WTC11 (cell line): ENCODE results near the gene HOXA10. TPM values are rescaled to one million over a fixed set of nuclear protein-coding genes. Genes with fewer than 3 reads are reported as not detected.

Source experiments
- ATAC-seq: fragments of 200-7000 bp; cut with Tn5 transposase; 2 replicates; pipeline ENCODE4 v1.10.0; 2021; ENCODE audit warnings: mild to moderate bottlenecking, moderate library complexity
- CTCF ChIA-PET: fragments of 300-600 bp; sonication (Branson Sonifier 250); formaldehyde crosslinking; loops from one replicate; lab custom pipeline; 2021; ENCODE audit warnings: antibody characterized with exemption; lab: Charles Lee
- POLR2A ChIA-PET: fragments of 350-600 bp; sonication (Branson Sonifier 250); formaldehyde crosslinking; loops from one replicate; lab custom pipeline; 2021; ENCODE audit warnings: antibody characterized with exemption; lab: Charles Lee
- DNase-seq: peaks from one replicate; pipeline ENCODE4 v3.0.0; 2021; ENCODE audit warnings: low spot score
- H3K27ac Mint-ChIP-seq: 2 replicates; pipeline ENCODE4 v1.8.0; 2021; ENCODE audit warnings: mixed read lengths
- H3K27me3 Mint-ChIP-seq: 2 replicates; pipeline ENCODE4 v1.8.0; 2021; ENCODE audit warnings: low read depth, mild to moderate bottlenecking, moderate library complexity, mixed read lengths
- H3K36me3 Mint-ChIP-seq: 2 replicates; pipeline ENCODE4 v1.8.0; 2021; ENCODE audit warnings: mixed read lengths
- H3K4me1 Mint-ChIP-seq: 2 replicates; pipeline ENCODE4 v1.8.0; 2022; ENCODE audit warnings: mixed read lengths
- H3K4me3 Mint-ChIP-seq: 2 replicates; pipeline ENCODE4 v1.8.0; 2021; ENCODE audit warnings: mild to moderate bottlenecking, moderate library complexity, mixed read lengths
- H3K9me3 Mint-ChIP-seq: 2 replicates; pipeline ENCODE4 v1.8.0; 2021; ENCODE audit warnings: mixed read lengths
- ATF3 ChIP-seq: sonication (generic); formaldehyde crosslinking; conservative IDR thresholded peaks from 2 replicates; pipeline ENCODE4 v1.8.1; 2022; ENCODE audit warnings: mild to moderate bottlenecking, missing genetic modification reagents
- CREB1 ChIP-seq: sonication (generic); formaldehyde crosslinking; IDR thresholded peaks from 2 replicates; pipeline ENCODE4 v1.8.0; 2023; ENCODE audit warnings: mild to moderate bottlenecking, missing genetic modification reagents
- FOXJ3 ChIP-seq: sonication (generic); formaldehyde crosslinking; IDR thresholded peaks from 2 replicates; pipeline ENCODE4 v1.9.0; 2021; ENCODE audit warnings: missing genetic modification reagents, mild to moderate bottlenecking, borderline replicate concordance
- FOXP1 ChIP-seq: sonication (generic); formaldehyde crosslinking; IDR thresholded peaks from 2 replicates; pipeline ENCODE4 v1.8.0; 2022; ENCODE audit warnings: missing genetic modification reagents, mild to moderate bottlenecking, moderate library complexity, borderline replicate concordance
- FOXP4 ChIP-seq: sonication (generic); formaldehyde crosslinking; IDR thresholded peaks from 2 replicates; pipeline ENCODE4 v1.8.0; 2022; ENCODE audit warnings: mild to moderate bottlenecking, missing genetic modification reagents
- JAZF1 ChIP-seq: fragments of 250-450 bp; sonication (Bioruptor Pico); IDR thresholded peaks from 2 replicates; pipeline ENCODE4 v1.9.0; 2021; ENCODE audit warnings: moderate library complexity, mild to moderate bottlenecking, inconsistent platforms
- MXD4 ChIP-seq: fragments of 250-450 bp; sonication (Bioruptor Pico); IDR thresholded peaks from 2 replicates; pipeline ENCODE4 v1.8.0; 2021; ENCODE audit warnings: mild to moderate bottlenecking, moderate library complexity, borderline replicate concordance
- OVOL2 ChIP-seq: fragments of 250-450 bp; sonication (Bioruptor Pico); IDR thresholded peaks from 2 replicates; pipeline ENCODE4 v1.9.0; 2021; ENCODE audit warnings: mild to moderate bottlenecking, borderline replicate concordance
- RORB ChIP-seq: fragments of 250-450 bp; sonication (Bioruptor Pico); IDR thresholded peaks from 2 replicates; pipeline ENCODE4 v1.9.0; 2021; ENCODE audit warnings: mild to moderate bottlenecking
- SOX15 ChIP-seq: fragments of 250-450 bp; sonication (Bioruptor Pico); IDR thresholded peaks from 2 replicates; pipeline ENCODE4 v1.9.0; 2021; ENCODE audit warnings: mild to moderate bottlenecking
- TP53 ChIP-seq: sonication (generic); formaldehyde crosslinking; IDR thresholded peaks from 2 replicates; pipeline ENCODE4 v1.8.1; 2023; ENCODE audit warnings: mild to moderate bottlenecking, missing genetic modification reagents
- USF2 ChIP-seq: sonication (generic); formaldehyde crosslinking; IDR thresholded peaks from 2 replicates; pipeline ENCODE4 v1.8.1; 2023; ENCODE audit warnings: mild to moderate bottlenecking, missing genetic modification reagents, moderate library complexity
- ZBTB43 ChIP-seq: sonication (generic); formaldehyde crosslinking; IDR thresholded peaks from 2 replicates; pipeline ENCODE4 v1.8.1; 2023; ENCODE audit warnings: mild to moderate bottlenecking, missing genetic modification reagents
- ZNF121 ChIP-seq: sonication (generic); formaldehyde crosslinking; IDR thresholded peaks from 2 replicates; pipeline ENCODE4 v1.8.0; 2023; ENCODE audit warnings: missing genetic modification reagents
- ZNF219 ChIP-seq: sonication (generic); formaldehyde crosslinking; IDR thresholded peaks from 2 replicates; pipeline ENCODE4 v1.8.0; 2023; ENCODE audit warnings: missing genetic modification reagents, mild to moderate bottlenecking, borderline replicate concordance
- ZNF416 ChIP-seq: fragments of 250-450 bp; sonication (Bioruptor Pico); IDR thresholded peaks from 2 replicates; pipeline ENCODE4 v1.9.0; 2021; ENCODE audit warnings: mild to moderate bottlenecking, inconsistent platforms
- ZNF512 ChIP-seq: sonication (generic); formaldehyde crosslinking; IDR thresholded peaks from 2 replicates; pipeline ENCODE4 v1.8.1; 2022; ENCODE audit warnings: missing genetic modification reagents, borderline replicate concordance
- total RNA-seq: library from RNA; stranded (reverse); gene quantifications from 3 replicates; pipeline ENCODE4 v1.2.3, GENCODE V29; 2021

The HOXA10 gene
- total RNA-seq, 1 experiment from 2014 or later = 0.07 TPM

- ATAC-seq (no peak), DNase-seq (no peak)
- peaks cover 25% of the 10 kb centered on the region for H3K4me1 Mint-ChIP-seq
- H3K9me3 Mint-ChIP-seq = no peaks in the 10 kb centered on the region
- CTCF ChIA-PET = interaction anchor here (0.7 to 3.5 kb wide), 10 partner anchors 10 to 811 kb away, joined by 3 to 23 read pairs (median 6); partner anchors contain the start of gene HOXA13
- H3K27me3 Mint-ChIP-seq = peaks cover 100% of the 10 kb centered on the region
- no peak overlapping the region for H3K27ac Mint-ChIP-seq
- TF ChIP-seq ZBTB43 (CRISPR knock-in tag) (no peak), JAZF1 (CRISPR knock-in tag) (no peak), CREB1 (CRISPR knock-in tag) (no peak)
- TF ChIP-seq, all 79 proteins: peak for 0
- POLR2A ChIA-PET = no interaction called here
- no peak overlapping the region for H3K4me3 Mint-ChIP-seq
- no peaks in the 10 kb centered on the region for H3K36me3 Mint-ChIP-seq
Observed at GRCh38 chr7:27208998-27209397, 34.9 kb upstream of the HOXA10 start.

GRCh38 chr7:27207348-27207985 lies 33.3 kb upstream of the HOXA10 start:
- Mint-ChIP-seq H3K9me3 (no peaks in the 10 kb centered on the region), H3K27me3 (peaks cover 100% of the 10 kb centered on the region), H3K4me1 (peaks cover 20% of the 10 kb centered on the region), H3K36me3 (no peaks in the 10 kb centered on the region), H3K4me3 (no peak overlapping the region), H3K27ac (no peak overlapping the region)
- no peak for TF ChIP-seq ATF3 (CRISPR knock-in tag)
- no peak for TF ChIP-seq FOXP4 (CRISPR knock-in tag)
- no peak for TF ChIP-seq ZNF121 (CRISPR knock-in tag)
- TF ChIP-seq MXD4 (CRISPR knock-in tag) = no peak
- TF ChIP-seq ZNF512 (CRISPR knock-in tag) = no peak
- no peak for TF ChIP-seq SOX15 (CRISPR knock-in tag)
- no peak for TF ChIP-seq TP53
- TF ChIP-seq ZNF416 (CRISPR knock-in tag) = no peak
- TF ChIP-seq ZNF219 (CRISPR knock-in tag) = no peak
- no peak for TF ChIP-seq OVOL2 (CRISPR knock-in tag)
- TF ChIP-seq JAZF1 (CRISPR knock-in tag) = no peak
- no peak for TF ChIP-seq USF2
- TF ChIP-seq RORB (CRISPR knock-in tag) = no peak
- no peak for TF ChIP-seq FOXJ3 (CRISPR knock-in tag)
- no peak for TF ChIP-seq FOXP1 (CRISPR knock-in tag)
- ChIA-PET CTCF (interaction anchor here (1.4 to 1.8 kb wide), 2 partner anchors 11 to 399 kb away, joined by 3 to 6 read pairs; no protein-coding TSS in a partner anchor), POLR2A (no interaction called here)
- ATAC-seq (no peak), DNase-seq (no peak)
